ENCODE results near the gene CELSR3. TPM values are rescaled to one million over a fixed set of nuclear protein-coding genes. Genes with fewer than 3 reads are reported as not detected.

Gene CELSR3
- total RNA-seq, 2 experiments from 2014 or later = 7.2 to 8.0 TPM

- Mint-ChIP-seq H3K27me3 (no peaks in the 10 kb centered on the region), H3K9me3 (no peaks in the 10 kb centered on the region), H3K27ac (peak overlapping the region; percentile 80), H3K36me3 (ENCODE audit: low read depth) (peaks cover 55% of the 10 kb centered on the region), H3K4me1 (peaks cover 42% of the 10 kb centered on the region), H3K4me3 (peak overlapping the region; percentile 90)
- ChIA-PET POLR2A (interaction anchor here (0.6 to 2.2 kb wide), 9 partner anchors 9 to 361 kb away, joined by 3 to 7 read pairs (median 4); partner anchors contain the start of genes CELSR3, PRKAR2A and WDR6), CTCF (interaction anchor here (0.6 to 1.5 kb wide), 12 partner anchors 16 to 410 kb away, joined by 3 to 4 read pairs (median 3); partner anchors contain the start of gene PRKAR2A)
- DNase-seq = no peak
Measured at GRCh38 chr3:48684480-48685143, 21.9 kb upstream of the CELSR3 start.

- ChIA-PET POLR2A (interaction anchor here (0.6 to 2.2 kb wide), 6 partner anchors 8 to 360 kb away, joined by 3 to 7 read pairs (median 4); partner anchors contain the start of genes PRKAR2A and WDR6), CTCF (interaction anchor here (0.8 to 1.5 kb wide), 6 partner anchors 18 to 410 kb away, joined by 3 to 4 read pairs (median 4); no protein-coding TSS in a partner anchor)
- H3K4me1 Mint-ChIP-seq = peaks cover 47% of the 10 kb centered on the region
- H3K9me3 Mint-ChIP-seq = no peaks in the 10 kb centered on the region
- peak overlapping the region; percentile 56 for H3K4me3 Mint-ChIP-seq
- H3K36me3 Mint-ChIP-seq (ENCODE audit: low read depth) = peaks cover 57% of the 10 kb centered on the region
- no peak for DNase-seq
- no peak overlapping the region for H3K27ac Mint-ChIP-seq
- no peaks in the 10 kb centered on the region for H3K27me3 Mint-ChIP-seq
Measured at GRCh38 chr3:48684054-48684349, 21.3 kb upstream of the CELSR3 start.

- ChIA-PET CTCF (interaction anchor here (0.7 kb wide), 1 partner anchor 33 kb away, joined by 3 read pairs; no protein-coding TSS in a partner anchor), POLR2A (interaction anchor here (0.6 to 2.2 kb wide), 3 partner anchors 18 to 76 kb away, joined by 3 to 7 read pairs (median 3); no protein-coding TSS in a partner anchor)
- Mint-ChIP-seq H3K27ac (no peak overlapping the region), H3K9me3 (no peaks in the 10 kb centered on the region), H3K27me3 (no peaks in the 10 kb centered on the region), H3K4me1 (peaks cover 51% of the 10 kb centered on the region), H3K4me3 (no peak overlapping the region), H3K36me3 (ENCODE audit: low read depth) (peaks cover 57% of the 10 kb centered on the region)
- DNase-seq = no peak
Measured at GRCh38 chr3:48682786-48683185, 20.1 kb upstream of the CELSR3 start.

- Mint-ChIP-seq H3K9me3 (no peaks in the 10 kb centered on the region), H3K27me3 (no peaks in the 10 kb centered on the region), H3K36me3 (ENCODE audit: low read depth) (peaks cover 60% of the 10 kb centered on the region), H3K27ac (no peak overlapping the region), H3K4me1 (peaks cover 51% of the 10 kb centered on the region), H3K4me3 (no peak overlapping the region)
- DNase-seq = no peak
- ChIA-PET POLR2A (no interaction called here), CTCF (no interaction called here)
Measured at GRCh38 chr3:48681974-48682610, 19.4 kb upstream of the CELSR3 start.

GRCh38 chr3:48681541-48681880 is 18.8 kb upstream of the CELSR3 start:
- Mint-ChIP-seq H3K27me3 (no peaks in the 10 kb centered on the region), H3K4me1 (peaks cover 49% of the 10 kb centered on the region), H3K27ac (no peak overlapping the region), H3K36me3 (ENCODE audit: low read depth) (peaks cover 59% of the 10 kb centered on the region), H3K4me3 (no peak overlapping the region), H3K9me3 (no peaks in the 10 kb centered on the region)
- ChIA-PET POLR2A (interaction anchor here (1.0 kb wide), 1 partner anchor 19 kb away, joined by 3 read pairs; no protein-coding TSS in a partner anchor), CTCF (no interaction called here)
- DNase-seq = no peak

- DNase-seq = no peak
- H3K4me3 Mint-ChIP-seq = no peak overlapping the region
- H3K27me3 Mint-ChIP-seq = no peaks in the 10 kb centered on the region
- H3K36me3 Mint-ChIP-seq (ENCODE audit: low read depth) = peaks cover 64% of the 10 kb centered on the region
- no peaks in the 10 kb centered on the region for H3K9me3 Mint-ChIP-seq
- peak overlapping the region; percentile 16 for H3K27ac Mint-ChIP-seq
- CTCF ChIA-PET = no interaction called here
- POLR2A ChIA-PET = interaction anchor here (1.0 kb wide), 1 partner anchor 19 kb away, joined by 3 read pairs; no protein-coding TSS in a partner anchor
- peaks cover 44% of the 10 kb centered on the region for H3K4me1 Mint-ChIP-seq
Measured at GRCh38 chr3:48680811-48681540, 18.3 kb upstream of the CELSR3 start.

GRCh38 chr3:48679411-48680391 is 17.0 kb upstream of the CELSR3 start:
- ChIA-PET POLR2A (no interaction called here), CTCF (no interaction called here)
- Mint-ChIP-seq H3K36me3 (ENCODE audit: low read depth) (peaks cover 69% of the 10 kb centered on the region), H3K27ac (peak overlapping the region; percentile 59), H3K4me1 (peaks cover 37% of the 10 kb centered on the region), H3K27me3 (no peaks in the 10 kb centered on the region), H3K9me3 (no peaks in the 10 kb centered on the region), H3K4me3 (no peak overlapping the region)
- DNase-seq = no peak

GRCh38 chr3:48678566-48679380 is 16.1 kb upstream of the CELSR3 start:
- ChIA-PET POLR2A (no interaction called here), CTCF (no interaction called here)
- Mint-ChIP-seq H3K36me3 (ENCODE audit: low read depth) (peaks cover 68% of the 10 kb centered on the region), H3K27me3 (no peaks in the 10 kb centered on the region), H3K4me1 (peaks cover 29% of the 10 kb centered on the region), H3K27ac (peak overlapping the region; percentile 36), H3K4me3 (no peak overlapping the region), H3K9me3 (no peaks in the 10 kb centered on the region)
- DNase-seq = no peak

GRCh38 chr3:48678056-48678455 is 15.4 kb upstream of the CELSR3 start:
- H3K27me3 Mint-ChIP-seq = no peaks in the 10 kb centered on the region
- H3K27ac Mint-ChIP-seq = no peak overlapping the region
- peaks cover 23% of the 10 kb centered on the region for H3K4me1 Mint-ChIP-seq
- no peaks in the 10 kb centered on the region for H3K9me3 Mint-ChIP-seq
- no peak overlapping the region for H3K4me3 Mint-ChIP-seq
- CTCF ChIA-PET = no interaction called here
- H3K36me3 Mint-ChIP-seq (ENCODE audit: low read depth) = peaks cover 68% of the 10 kb centered on the region
- POLR2A ChIA-PET = no interaction called here
- DNase-seq = no peak

- no peak overlapping the region for H3K27ac Mint-ChIP-seq
- peaks cover 7% of the 10 kb centered on the region for H3K4me1 Mint-ChIP-seq
- no peak overlapping the region for H3K4me3 Mint-ChIP-seq
- H3K9me3 Mint-ChIP-seq = no peaks in the 10 kb centered on the region
- H3K27me3 Mint-ChIP-seq = no peaks in the 10 kb centered on the region
- H3K36me3 Mint-ChIP-seq (ENCODE audit: low read depth) = peaks cover 45% of the 10 kb centered on the region
- no peak for DNase-seq
- ChIA-PET POLR2A (interaction anchor here (0.8 to 1.6 kb wide), 7 partner anchors 9 to 302 kb away, joined by 3 to 5 read pairs (median 4); partner anchors contain the start of genes CELSR3 and SLC26A6), CTCF (interaction anchor here (0.5 to 1.4 kb wide), 2 partner anchors 9 to 12 kb away, joined by 3 to 5 read pairs; no protein-coding TSS in a partner anchor)
Measured at GRCh38 chr3:48674505-48674904, 11.8 kb upstream of the CELSR3 start.

- no peaks in the 10 kb centered on the region for H3K4me1 Mint-ChIP-seq
- ChIA-PET CTCF (no interaction called here), POLR2A (no interaction called here)
- H3K4me3 Mint-ChIP-seq = no peak overlapping the region
- no peak overlapping the region for H3K27ac Mint-ChIP-seq
- H3K36me3 Mint-ChIP-seq (ENCODE audit: low read depth) = peaks cover 30% of the 10 kb centered on the region
- DNase-seq = no peak
- no peaks in the 10 kb centered on the region for H3K9me3 Mint-ChIP-seq
- H3K27me3 Mint-ChIP-seq = no peaks in the 10 kb centered on the region
Measured at GRCh38 chr3:48672522-48672921, 9.8 kb upstream of the CELSR3 start.
